ENCODE data around the gene SNTG2. TPM values are rescaled to one million over a fixed set of nuclear protein-coding genes. Genes with fewer than 3 reads are reported as not detected.
"Not testable (repeated sequence)": the region's sequence is repeated elsewhere in the genome, so short reads cannot be mapped to it uniquely, and the experiment has no call there.

SNTG2 gene
- total RNA-seq, 2 donors from 2014 or later, result 0.72 to 1.0 TPM

DNA sequence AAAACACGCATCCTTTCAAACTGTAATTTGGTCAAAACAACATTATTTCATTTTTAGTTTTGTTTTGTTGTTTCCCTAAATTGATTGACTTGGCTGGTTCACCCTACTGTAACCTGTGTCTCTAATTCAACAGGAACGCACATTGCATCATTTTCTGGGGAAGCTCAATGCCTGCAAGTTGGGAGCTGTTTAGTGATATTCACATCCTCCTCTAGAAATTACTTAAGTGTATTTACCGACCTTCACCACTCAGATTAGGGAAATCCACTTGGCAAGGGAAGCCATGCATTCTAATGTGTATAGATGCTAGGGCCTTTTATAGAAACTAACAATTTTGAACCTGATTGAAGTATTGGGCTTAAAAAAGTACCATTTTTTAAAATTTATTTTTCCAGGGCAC lies 455.3 kb downstream of the SNTG2 start:
- H3K9ac ChIP-seq (ENCODE audit: low read depth in 2 of 2, low read length in 2 of 2), result no peak overlapping the region
- DNase-seq, result no peak
- no peak overlapping the region for H3K27ac ChIP-seq
- TF ChIP-seq, protein P1, sequence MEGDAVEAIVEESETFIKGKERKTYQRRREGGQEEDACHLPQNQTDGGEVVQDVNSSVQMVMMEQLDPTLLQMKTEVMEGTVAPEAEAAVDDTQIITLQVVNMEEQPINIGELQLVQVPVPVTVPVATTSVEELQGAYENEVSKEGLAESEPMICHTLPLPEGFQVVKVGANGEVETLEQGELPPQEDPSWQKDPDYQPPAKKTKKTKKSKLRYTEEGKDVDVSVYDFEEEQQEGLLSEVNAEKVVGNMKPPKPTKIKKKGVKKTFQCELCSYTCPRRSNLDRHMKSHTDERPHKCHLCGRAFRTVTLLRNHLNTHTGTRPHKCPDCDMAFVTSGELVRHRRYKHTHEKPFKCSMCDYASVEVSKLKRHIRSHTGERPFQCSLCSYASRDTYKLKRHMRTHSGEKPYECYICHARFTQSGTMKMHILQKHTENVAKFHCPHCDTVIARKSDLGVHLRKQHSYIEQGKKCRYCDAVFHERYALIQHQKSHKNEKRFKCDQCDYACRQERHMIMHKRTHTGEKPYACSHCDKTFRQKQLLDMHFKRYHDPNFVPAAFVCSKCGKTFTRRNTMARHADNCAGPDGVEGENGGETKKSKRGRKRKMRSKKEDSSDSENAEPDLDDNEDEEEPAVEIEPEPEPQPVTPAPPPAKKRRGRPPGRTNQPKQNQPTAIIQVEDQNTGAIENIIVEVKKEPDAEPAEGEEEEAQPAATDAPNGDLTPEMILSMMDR (IDR thresholded peaks at IDR 0.05), result no peak
- no peak overlapping the region for H3K4me3 ChIP-seq
- no peaks in the 10 kb centered on the region for H3K9me3 ChIP-seq
- intact Hi-C loops (cut with DNase I), result no loop called here
- H3K36me3 ChIP-seq, result no peaks in the 10 kb centered on the region
- H3K27me3 ChIP-seq, result no peaks in the 10 kb centered on the region
- H3K4me1 ChIP-seq, result no peaks in the 10 kb centered on the region

DNA sequence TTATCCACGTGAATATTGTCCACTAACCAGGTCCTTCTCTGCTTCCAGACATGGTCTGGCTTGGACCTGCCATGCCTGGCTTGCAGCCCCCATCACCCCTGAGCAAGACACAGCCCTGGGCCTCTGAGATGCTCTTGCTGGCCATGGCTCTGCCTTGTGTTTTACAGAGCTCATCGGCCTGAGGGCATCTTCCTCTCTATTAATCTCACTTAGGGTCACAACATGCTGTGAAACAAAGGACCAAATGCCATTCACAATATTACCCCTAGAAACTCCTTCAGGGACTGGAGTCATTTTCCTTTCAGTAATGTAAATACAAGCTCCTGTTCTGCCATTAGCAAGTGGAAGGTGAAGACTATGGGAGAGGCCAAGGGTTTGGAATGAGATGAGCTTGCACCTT lies 455.8 kb downstream of the SNTG2 start:
- Histone ChIP-seq H3K4me1 (no peaks in the 10 kb centered on the region), H3K9ac (ENCODE audit: low read depth in 2 of 2, low read length in 2 of 2) (no peak overlapping the region), H3K4me3 (no peak overlapping the region), H3K27me3 (no peaks in the 10 kb centered on the region), H3K27ac (no peak overlapping the region), H3K36me3 (no peaks in the 10 kb centered on the region), H3K9me3 (no peaks in the 10 kb centered on the region)
- TF ChIP-seq, protein P1 (IDR thresholded peaks at IDR 0.05), result no peak
- DNase-seq, result no peak
- intact Hi-C loops (cut with DNase I), result no loop called here

DNA sequence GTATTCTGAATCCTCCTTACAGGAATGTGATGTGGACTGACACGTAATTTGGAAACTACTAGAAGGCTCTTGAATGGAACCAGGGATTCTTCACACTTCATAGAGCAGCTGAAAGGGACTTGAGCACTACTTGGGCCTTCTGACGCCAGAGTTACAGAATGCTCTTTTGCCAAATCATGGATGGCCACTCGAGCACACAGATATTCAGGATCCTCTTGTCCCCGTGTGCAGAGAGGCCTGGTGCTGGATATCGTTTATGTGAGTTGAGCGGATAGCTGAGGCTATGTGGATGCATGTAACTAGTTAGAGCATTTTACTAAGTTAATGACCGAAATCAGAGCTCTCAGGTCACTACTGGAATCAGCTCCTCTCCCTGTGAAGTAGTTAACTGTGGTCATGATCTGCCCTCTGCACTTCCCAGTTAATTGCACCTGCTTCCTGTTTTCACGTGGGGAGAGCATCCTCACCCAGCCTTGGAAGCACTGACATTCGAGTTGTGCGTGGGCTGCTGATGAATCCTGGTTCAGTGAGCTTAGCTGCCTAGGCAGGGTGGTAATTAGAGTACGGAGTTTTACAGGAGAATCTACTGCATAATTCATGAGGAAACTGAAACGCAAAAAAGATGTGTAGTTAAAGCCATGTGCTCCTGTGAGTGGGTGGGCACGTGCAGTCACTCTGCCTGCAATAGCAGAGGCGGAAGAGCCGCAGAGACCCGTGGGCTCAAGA lies 457.5 kb downstream of the SNTG2 start:
- DNase-seq, result no peak
- Histone ChIP-seq H3K4me3 (no peak overlapping the region), H3K27me3 (no peaks in the 10 kb centered on the region), H3K9ac (ENCODE audit: low read depth in 2 of 2, low read length in 2 of 2) (no peak overlapping the region), H3K4me1 (no peaks in the 10 kb centered on the region), H3K9me3 (no peaks in the 10 kb centered on the region), H3K36me3 (no peaks in the 10 kb centered on the region), H3K27ac (no peak overlapping the region)
- intact Hi-C loops (cut with DNase I), result no loop called here
- TF ChIP-seq, protein P1 (IDR thresholded peaks at IDR 0.05), result no peak

DNA sequence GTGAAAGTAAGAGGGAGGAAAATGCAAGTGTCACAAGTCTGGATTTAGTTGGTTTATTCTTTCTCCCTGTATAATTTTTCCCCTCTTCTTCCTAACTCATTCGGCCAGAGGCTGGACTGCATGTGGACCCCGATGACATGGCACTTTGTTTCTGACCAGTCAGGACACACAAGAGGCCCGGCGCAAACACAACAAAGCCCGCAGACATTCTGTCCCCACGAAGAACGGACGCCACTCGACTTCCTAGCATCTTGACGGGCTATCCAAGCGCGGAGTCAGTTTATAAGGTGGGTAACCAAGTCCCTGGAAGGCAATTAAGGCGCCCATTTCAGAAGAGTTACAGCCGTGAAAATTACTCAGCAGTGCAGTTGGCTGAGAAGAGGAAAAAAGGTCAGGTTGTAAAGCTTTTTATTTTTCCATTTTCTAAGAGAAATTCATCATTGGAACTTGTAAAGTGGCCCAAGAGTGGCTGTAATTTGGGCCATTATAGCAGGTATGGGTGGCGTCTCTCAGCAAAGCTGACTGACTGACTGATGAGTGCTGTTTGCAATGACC lies 462.6 kb downstream of the SNTG2 start, which contains the start of gene TPO:
Gene TPO, plus strand, starts transcription at position 308 of the 555 bp plus-strand sequence. CDS start 946 bp downstream, outside the sequence.
- Histone ChIP-seq H3K27me3 (no peaks in the 10 kb centered on the region), H3K36me3 (no peaks in the 10 kb centered on the region), H3K4me3 (no peak within 1 kb of the TSS), H3K9me3 (no peaks in the 10 kb centered on the region), H3K27ac (no peak within 1 kb of the TSS), H3K4me1 (no peaks in the 10 kb centered on the region), H3K9ac (ENCODE audit: low read depth in 2 of 2, low read length in 2 of 2) (no peak within 1 kb of the TSS)
- intact Hi-C loops (cut with DNase I), result no loop called here
- no peak for DNase-seq
- TF ChIP-seq, protein P1 (IDR thresholded peaks at IDR 0.05), result no peak

DNA sequence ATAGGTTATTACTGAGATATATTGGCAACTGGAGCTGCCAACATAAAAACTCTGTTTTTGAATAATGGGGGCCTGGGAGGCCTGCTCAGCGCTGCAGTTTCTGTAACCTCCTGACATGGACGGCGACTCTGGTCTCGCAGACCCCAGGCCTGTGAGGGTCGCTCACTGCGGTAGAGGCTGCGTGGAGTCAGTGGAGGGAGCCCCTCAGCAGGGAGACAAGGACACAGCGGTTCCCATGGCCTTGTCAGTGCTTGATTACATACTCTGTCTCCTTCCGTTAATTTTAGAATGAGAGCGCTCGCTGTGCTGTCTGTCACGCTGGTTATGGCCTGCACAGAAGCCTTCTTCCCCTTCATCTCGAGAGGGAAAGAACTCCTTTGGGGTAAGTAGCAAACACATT lies 463.5 kb downstream of the SNTG2 start:
- Histone ChIP-seq H3K9ac (ENCODE audit: low read depth in 2 of 2, low read length in 2 of 2) (no peak overlapping the region), H3K4me3 (no peak overlapping the region), H3K36me3 (no peaks in the 10 kb centered on the region), H3K27ac (no peak overlapping the region), H3K4me1 (no peaks in the 10 kb centered on the region), H3K27me3 (no peaks in the 10 kb centered on the region), H3K9me3 (no peaks in the 10 kb centered on the region)
- TF ChIP-seq, protein P1 (IDR thresholded peaks at IDR 0.05), result no peak
- intact Hi-C loops (cut with DNase I), result no loop called here
- DNase-seq, result no peak

DNA sequence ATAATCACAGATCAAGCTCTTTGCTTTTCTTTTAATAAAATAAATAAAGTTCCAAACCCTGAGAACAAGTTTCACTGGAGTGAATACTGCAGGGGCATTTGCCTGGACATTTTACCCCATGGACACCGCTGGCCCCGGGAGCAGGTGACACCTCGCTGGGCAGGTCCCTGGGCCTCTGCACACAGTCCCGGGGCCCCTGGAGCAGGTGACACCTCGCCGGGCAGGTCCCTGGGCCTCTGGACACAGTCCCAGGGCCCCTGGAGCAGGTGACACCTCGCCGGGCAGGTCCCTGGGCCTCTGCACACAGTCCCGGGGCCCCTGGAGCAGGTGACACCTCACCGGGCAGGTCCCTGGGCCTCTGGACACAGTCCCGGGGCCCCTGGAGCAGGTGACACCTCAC lies 464.3 kb downstream of the SNTG2 start:
- DNase-seq; H3K9me3 ChIP-seq; intact Hi-C loops (cut with DNase I); H3K27ac ChIP-seq; H3K9ac ChIP-seq (ENCODE audit: low read depth in 2 of 2, low read length in 2 of 2); H3K27me3 ChIP-seq; H3K36me3 ChIP-seq; H3K4me1 ChIP-seq; H3K4me3 ChIP-seq: not testable (repeated sequence)
